K562 (cell line): Measurements from ENCODE around the gene STEAP2.

Experiments
- C11orf30 ChIP-seq: fragments of 450-650 bp; IDR thresholded peaks from 2 replicates; pipeline ENCODE4 v1.6.1; 2016; ENCODE audit warnings: low read depth, mild to moderate bottlenecking
- CBX2 ChIP-seq: fragments of 200-600 bp; sonication (generic); IDR thresholded peaks from one replicate; pipeline ENCODE4 v1.6.1; 2012; ENCODE audit warnings: mild to moderate bottlenecking, low read length, inconsistent platforms; ENCODE audit not compliant: insufficient read depth, poor library complexity, severe bottlenecking
- CBX5 ChIP-seq: IDR thresholded peaks from 2 replicates; pipeline ENCODE4 v1.6.1; 2014; ENCODE audit warnings: low read depth, borderline replicate concordance
- HDAC2 ChIP-seq: fragments of 450-650 bp; IDR thresholded peaks from 2 replicates; pipeline ENCODE4 v1.6.1; 2016; ENCODE audit warnings: mild to moderate bottlenecking
- IRF9 ChIP-seq: fragments of 450-650 bp; IDR thresholded peaks from 2 replicates; pipeline ENCODE4 v1.6.1; 2016; ENCODE audit warnings: missing biosample characterization, missing genetic modification characterization
- NR2C2 ChIP-seq, 2 experiments: fragments of 200-800 bp in 1 of 2; sonication (Bioruptor generic) in 1 of 2; sonication (generic) in 1 of 2; formaldehyde crosslinking in 1 of 2; IDR thresholded peaks; 2 replicates each; pipeline versions ENCODE4 v1.6.1 to v1.8.0; 2016 to 2022; ENCODE audit warnings: mild to moderate bottlenecking in 1 of 2, missing compliant biosample characterization in 1 of 2, missing genetic modification characterization in 1 of 2, missing genetic modification reagents in 1 of 2
- NR3C1 ChIP-seq: sonication (generic); formaldehyde crosslinking; IDR thresholded peaks from 2 replicates; pipeline ENCODE4 v1.8.1; 2022; ENCODE audit warnings: missing genetic modification reagents
- POLR2A ChIP-seq: fragments of 450-650 bp; conservative IDR thresholded peaks from 2 replicates; pipeline ENCODE4 v1.6.1; 2016
- TEAD1 ChIP-seq, 2 experiments: fragments of 450-650 bp in 1 of 2; sonication (generic) in 1 of 2; formaldehyde crosslinking; IDR thresholded peaks; 2 replicates each; pipeline versions ENCODE4 v1.4.0 to v1.8.0; 2020 to 2022; ENCODE audit warnings: mild to moderate bottlenecking in 2 of 2, missing genetic modification reagents in 1 of 2
- ZBTB11 ChIP-seq, 3 experiments: fragments of 200-800 bp in 1 of 3; fragments of 250-450 bp in 1 of 3; fragments of 450-650 bp in 1 of 3; sonication (Bioruptor Pico) in 1 of 3; sonication (Bioruptor generic) in 1 of 3; formaldehyde crosslinking in 1 of 3; IDR thresholded peaks; 2 replicates each; pipeline versions ENCODE4 v1.6.1 to v1.8.0; 2016 to 2022; ENCODE audit warnings: mild to moderate bottlenecking in 2 of 3, missing genetic modification characterization in 2 of 3, missing compliant biosample characterization in 1 of 3, moderate library complexity in 1 of 3
- ZNF764 ChIP-seq: fragments of 250-450 bp; sonication (Bioruptor Pico); IDR thresholded peaks from 2 replicates; pipeline ENCODE4 v1.4.0; 2020; ENCODE audit warnings: low read depth, mild to moderate bottlenecking, moderate library complexity

- TF ChIP-seq ZBTB11 (CRISPR knock-in tag; IDR thresholded peaks at IDR 0.05) (no peak), HDAC2 (no peak), CBX2 (no peak), NR3C1 (CRISPR knock-in tag) (no peak), CBX5 (no peak), IRF9 (no peak), TEAD1 (CRISPR knock-in tag; IDR thresholded peaks at IDR 0.05) (no peak), C11orf30 (no peak), ZNF764 (no peak), POLR2A (no peak), NR2C2 (CRISPR knock-in tag; IDR thresholded peaks at IDR 0.05) (no peak), NR2C2 (tag; IDR thresholded peaks at IDR 0.05) (no peak)
Observed at GRCh38 chr7:90167361-90167760, 44.2 kb upstream of the STEAP2 start.
